T-cell (primary cell): ENCODE data around the gene ALX3. TPM values are rescaled to one million over a fixed set of nuclear protein-coding genes. Genes with fewer than 3 reads are reported as not detected.
A peak's percentile ranks its signal among the peaks of the same experiment; 100 is the strongest.
"Not testable (repeated sequence)": the region's sequence is repeated elsewhere in the genome, so short reads cannot be mapped to it uniquely, and the experiment has no call there.

Source experiments
- ATAC-seq, 4 experiments: fragments of 200-7000 bp in 3 of 4; fragments of 150-1000 bp in 1 of 4; cut with Tn5 transposase; replicated peaks in 1 of 4; 1 replicate in 3 of 4; 2 replicates in 1 of 4; pipeline ENCODE4 v1.10.0; 2021; ENCODE audit warnings: moderate library complexity in 3 of 4, mild to moderate bottlenecking in 2 of 4, moderate number of reproducible peaks in 1 of 4
- CTCF ChIA-PET, 2 donors: fragments of 300-600 bp; sonication (Branson Sonifier 250); formaldehyde crosslinking; loops; one replicate each; lab custom pipeline; 2022; ENCODE audit warnings: antibody characterized with exemption in 2 of 2; lab: Charles Lee
- POLR2A ChIA-PET, 2 donors: fragments of 300-600 bp; sonication (Branson Sonifier 250); formaldehyde crosslinking; loops; one replicate each; lab custom pipeline; 2022; ENCODE audit warnings: antibody characterized with exemption in 2 of 2; lab: Charles Lee
- DNase-seq, 35 experiments: peaks; one replicate each; pipeline versions ENCODE4 v3.0.0 to v3.0.0-alpha.2; 2013 to 2023
- H3K27ac ChIP-seq: one replicate; pipeline ENCODE4 v1.5.1; 2013; ENCODE audit warnings: low read length
- H3K27me3 ChIP-seq, 2 experiments: replicated peaks in 1 of 2; 1 replicate in 1 of 2; 2 replicates in 1 of 2; pipeline versions ENCODE4 v1.6.1 to v1.7.0; 2013; ENCODE audit warnings: low read length in 1 of 2, mixed read lengths in 1 of 2; ENCODE audit not compliant: control insufficient read depth in 2 of 2, insufficient read depth in 2 of 2; ENCODE audit errors: extremely low read depth in 1 of 2
- H3K36me3 ChIP-seq, 2 donors: 1 replicate in 1 of 2; 2 replicates in 1 of 2; pipeline versions ENCODE4 v1.6.1 to v1.7.0; 2013; ENCODE audit warnings: low read length in 1 of 2; ENCODE audit not compliant: control insufficient read depth in 2 of 2, insufficient read depth in 1 of 2; ENCODE audit errors: extremely low read depth in 1 of 2
- H3K4me1 ChIP-seq, 2 experiments: 1 replicate in 1 of 2; 2 replicates in 1 of 2; pipeline versions ENCODE4 v1.6.1 to v1.7.0; 2013; ENCODE audit warnings: low read length in 2 of 2, mixed read lengths in 1 of 2; ENCODE audit not compliant: insufficient read depth in 2 of 2, control insufficient read depth in 1 of 2; ENCODE audit errors: extremely low read depth in 1 of 2
- H3K4me3 ChIP-seq, 2 donors: 1 replicate in 1 of 2; 2 replicates in 1 of 2; pipeline versions ENCODE4 v1.5.1 to v1.7.0; 2013; ENCODE audit warnings: mild to moderate bottlenecking in 2 of 2, low read length in 1 of 2, moderate library complexity in 1 of 2; ENCODE audit not compliant: control insufficient read depth in 1 of 2; ENCODE audit errors: extremely low read depth in 1 of 2
- H3K9me3 ChIP-seq: 2 replicates; pipeline ENCODE4 v1.7.0; 2013
- H3K27ac Mint-ChIP-seq, 2 donors: one replicate each; pipeline ENCODE4 v1.8.0; 2020 to 2021; ENCODE audit warnings: mild to moderate bottlenecking in 2 of 2, mixed read lengths in 2 of 2
- H3K27me3 Mint-ChIP-seq, 2 donors: one replicate each; pipeline ENCODE4 v1.8.0; 2021 to 2022; ENCODE audit warnings: mixed read lengths in 2 of 2
- H3K36me3 Mint-ChIP-seq: one replicate; pipeline ENCODE4 v1.8.0; 2021; ENCODE audit warnings: mixed read lengths
- H3K4me1 Mint-ChIP-seq, 3 donors: one replicate each; pipeline ENCODE4 v1.8.0; 2020 to 2022; ENCODE audit warnings: mixed read lengths in 3 of 3, mild to moderate bottlenecking in 1 of 3
- H3K4me3 Mint-ChIP-seq, 3 donors: one replicate each; pipeline ENCODE4 v1.8.0; 2020 to 2022; ENCODE audit warnings: mild to moderate bottlenecking in 3 of 3, mixed read lengths in 3 of 3, moderate library complexity in 3 of 3
- H3K9me3 Mint-ChIP-seq, 3 donors: one replicate each; pipeline ENCODE4 v1.8.0; 2020 to 2022; ENCODE audit warnings: mixed read lengths in 3 of 3
- WGBS: methylation state at CpG from one replicate; pipeline ENCODE4 v1.1.5; 2013; ENCODE audit warnings: missing lambda C conversion rate; ENCODE audit not compliant: insufficient coverage; 5-methylcytosine and 5-hydroxymethylcytosine counted together
- total RNA-seq, 35 experiments: library from RNA in 6 of 35; stranded (reverse) in 6 of 35; fragments of 120-200 nt in 1 of 35; gene quantifications; one replicate each; pipeline versions ENCODE4 v1.2.1 to v1.2.4 and lab custom pipeline; 2013 to 2026

Gene ALX3
- total RNA-seq, 5 donors from 2014 or later (not counting 1 experiment from before 2014, with no cell fraction given), result not detected

DNA sequence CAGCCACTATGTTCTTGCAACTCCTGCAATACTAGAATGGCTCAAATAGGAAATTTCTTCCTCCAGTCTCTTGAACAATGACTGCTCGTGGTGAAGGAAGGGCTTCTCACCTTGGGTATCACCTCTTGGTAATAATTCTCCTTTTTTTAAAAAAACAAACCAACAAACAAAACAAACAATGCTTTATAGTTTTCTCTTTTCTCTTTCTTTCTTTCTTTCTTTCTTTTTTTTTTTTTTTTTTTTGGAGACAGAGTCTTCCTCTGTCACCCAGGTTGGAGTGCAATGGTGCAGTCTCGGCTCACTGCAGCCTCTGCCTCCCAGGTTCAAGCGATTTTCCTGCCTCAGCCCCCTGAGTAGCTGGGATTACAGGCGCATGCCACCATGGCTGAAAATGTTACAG lies 39.8 kb downstream of the ALX3 start:
- Mint-ChIP-seq H3K4me1 (peaks cover 40 to 51% (median 44%) of the 10 kb centered on the region in 3 donors), H3K27ac (peak overlapping the region; percentile 93 to 98), H3K4me3 (peak overlapping the region; percentile 76 to 88 (median 78))
- POLR2A ChIA-PET, H3K27me3 Mint-ChIP-seq, H3K27me3 ChIP-seq, DNase-seq, H3K36me3 Mint-ChIP-seq, H3K9me3 Mint-ChIP-seq, H3K36me3 ChIP-seq, ATAC-seq, H3K9me3 ChIP-seq: not testable (repeated sequence)
- CTCF ChIA-PET, result interaction anchor here (0.6 to 3.1 kb wide), 9 partner anchors 19 to 288 kb away, joined by 3 to 20 read pairs (median 4); partner anchors contain the start of gene AHCYL1 (in 1 of the 2)
- H3K4me3 ChIP-seq, result peak overlapping the region in 1 of 2 donors; percentile 29
- peaks cover 14 to 37% of the 10 kb centered on the region in 2 experiments for H3K4me1 ChIP-seq
- WGBS, result 93% methylated on average over 3 of the region's 4 CpGs
- peak overlapping the region; percentile 72 for H3K27ac ChIP-seq

- H3K27ac ChIP-seq, result no peak overlapping the region
- H3K36me3 ChIP-seq, result peaks cover 0 to 44% of the 10 kb centered on the region in 2 donors
- no peaks in the 10 kb centered on the region for H3K9me3 Mint-ChIP-seq
- peaks cover 0 to 2% (median 1%) of the 10 kb centered on the region in 3 donors for H3K4me1 Mint-ChIP-seq
- no peaks in the 10 kb centered on the region for H3K9me3 ChIP-seq
- POLR2A ChIA-PET, result interaction anchor here in 1 of 2 donors (0.7 kb wide), 1 partner anchor 564 kb away, joined by 5 read pairs; no protein-coding TSS in a partner anchor
- CTCF ChIA-PET, result no interaction called here
- no peaks in the 10 kb centered on the region for H3K27me3 Mint-ChIP-seq
- H3K4me1 ChIP-seq, result peaks cover 0 to 3% of the 10 kb centered on the region in 2 experiments
- no peaks in the 10 kb centered on the region for H3K27me3 ChIP-seq
- WGBS, result 100% methylated on average over 2 of the region's 4 CpGs
- DNase-seq (no peak), ATAC-seq (no peak)
- no peak overlapping the region for H3K4me3 Mint-ChIP-seq
- H3K4me3 ChIP-seq, result no peak overlapping the region
- no peak overlapping the region for H3K27ac Mint-ChIP-seq
- peaks cover 41% of the 10 kb centered on the region for H3K36me3 Mint-ChIP-seq
Observed at GRCh38 chr1:110024613-110025012, 45.9 kb downstream of the ALX3 start.

- Histone ChIP-seq H3K27ac (no peak overlapping the region), H3K27me3 (no peaks in the 10 kb centered on the region), H3K36me3 (peaks cover 3 to 78% of the 10 kb centered on the region in 2 donors), H3K4me3 (no peak overlapping the region), H3K9me3 (no peaks in the 10 kb centered on the region), H3K4me1 (no peaks in the 10 kb centered on the region)
- DNase-seq (no peak), ATAC-seq (no peak)
- Mint-ChIP-seq H3K4me1 (no peaks in the 10 kb centered on the region), H3K27ac (no peak overlapping the region), H3K36me3 (peaks cover 71% of the 10 kb centered on the region), H3K9me3 (no peaks in the 10 kb centered on the region), H3K4me3 (no peak overlapping the region), H3K27me3 (no peaks in the 10 kb centered on the region)
- ChIA-PET POLR2A (no interaction called here), CTCF (no interaction called here)
- 100% methylated on average over 1 of the region's 3 CpGs for WGBS
Observed at GRCh38 chr1:110021285-110021684, 49.2 kb downstream of the ALX3 start.

DNA sequence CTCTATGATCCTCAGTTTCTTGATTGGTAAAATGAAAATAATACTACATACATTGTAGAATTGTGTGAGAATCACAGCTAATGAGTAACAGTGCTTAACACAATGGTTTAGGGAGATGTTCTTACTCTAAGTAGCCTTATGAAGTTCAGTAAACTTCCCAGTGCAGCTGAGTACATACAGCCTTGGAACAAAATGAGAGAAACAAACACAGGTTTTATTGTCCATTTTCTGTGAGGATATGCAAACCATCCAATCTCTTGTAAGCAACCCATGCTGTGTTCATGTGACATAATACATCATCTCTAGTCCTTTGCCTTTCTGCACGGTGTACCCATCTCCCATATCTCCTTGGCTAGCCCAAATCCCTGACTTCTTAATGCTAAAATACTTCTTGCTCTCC lies 50.7 kb downstream of the ALX3 start:
- Mint-ChIP-seq H3K9me3 (no peaks in the 10 kb centered on the region), H3K4me3 (no peak overlapping the region), H3K4me1 (no peaks in the 10 kb centered on the region), H3K27ac (no peak overlapping the region), H3K27me3 (no peaks in the 10 kb centered on the region), H3K36me3 (peaks cover 81% of the 10 kb centered on the region)
- no peak for ATAC-seq
- Histone ChIP-seq H3K9me3 (no peaks in the 10 kb centered on the region), H3K4me3 (no peak overlapping the region), H3K27me3 (no peaks in the 10 kb centered on the region), H3K4me1 (no peaks in the 10 kb centered on the region), H3K27ac (no peak overlapping the region), H3K36me3 (peaks cover 3 to 90% of the 10 kb centered on the region in 2 donors)
- POLR2A ChIA-PET, result no interaction called here
- 100% methylated on average over 1 of the region's 1 CpG for WGBS
- CTCF ChIA-PET, result interaction anchor here (0.5 to 1.0 kb wide), 3 partner anchors 10 to 520 kb away, joined by 3 to 4 read pairs (median 3); no protein-coding TSS in a partner anchor
- DNase-seq, result no peak

GRCh38 chr1:110018396-110018795 lies 52.1 kb downstream of the ALX3 start:
- Histone ChIP-seq H3K27ac (no peak overlapping the region), H3K27me3 (no peaks in the 10 kb centered on the region), H3K4me3 (no peak overlapping the region), H3K4me1 (no peaks in the 10 kb centered on the region), H3K36me3 (peaks cover 3 to 95% of the 10 kb centered on the region in 2 donors), H3K9me3 (no peaks in the 10 kb centered on the region)
- Mint-ChIP-seq H3K36me3 (peaks cover 79% of the 10 kb centered on the region), H3K4me1 (no peaks in the 10 kb centered on the region), H3K27ac (no peak overlapping the region), H3K9me3 (no peaks in the 10 kb centered on the region), H3K4me3 (no peak overlapping the region), H3K27me3 (no peaks in the 10 kb centered on the region)
- ATAC-seq (no peak), DNase-seq (no peak)
- ChIA-PET POLR2A (no interaction called here), CTCF (interaction anchor here in 1 of 2 donors (0.6 kb wide), 2 partner anchors 27 to 56 kb away, joined by 3 read pairs; no protein-coding TSS in a partner anchor)
- 100% methylated on average over 7 of the region's 9 CpGs for WGBS

DNA sequence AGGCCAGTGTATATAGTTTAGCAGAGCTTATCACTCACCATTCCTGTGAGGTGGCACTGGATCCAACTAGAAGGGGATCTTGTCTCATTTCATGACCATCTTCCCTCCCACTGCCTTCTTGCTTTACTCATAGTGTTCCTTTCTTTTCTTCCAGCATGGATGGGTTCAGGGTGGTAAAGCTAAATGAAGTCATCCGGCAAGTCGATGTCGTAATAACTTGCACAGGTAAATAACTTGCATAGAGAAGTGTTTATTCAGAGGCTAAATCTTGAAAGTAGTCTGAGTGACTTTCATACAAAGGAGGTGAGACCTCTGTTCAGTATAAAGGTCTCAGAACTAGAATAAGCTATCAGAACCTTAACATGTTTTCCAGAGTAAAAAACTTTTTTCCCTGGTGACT lies 52.7 kb downstream of the ALX3 start:
- no peaks in the 10 kb centered on the region for H3K4me1 Mint-ChIP-seq
- ChIA-PET POLR2A (no interaction called here), CTCF (interaction anchor here in 1 of 2 donors (0.8 kb wide), 1 partner anchor 377 kb away, joined by 3 read pairs; no protein-coding TSS in a partner anchor)

More for the DNA sequence above, 52.7 kb downstream of the ALX3 start:
- no peaks in the 10 kb centered on the region for H3K27me3 Mint-ChIP-seq
- H3K4me3 Mint-ChIP-seq, result no peak overlapping the region
- no peak overlapping the region for H3K27ac ChIP-seq
- no peaks in the 10 kb centered on the region for H3K9me3 ChIP-seq
- ATAC-seq, result no peak
- no peak overlapping the region for H3K27ac Mint-ChIP-seq
- H3K27me3 ChIP-seq, result no peaks in the 10 kb centered on the region
- peaks cover 76% of the 10 kb centered on the region for H3K36me3 Mint-ChIP-seq
- 100% methylated on average over 3 of the region's 3 CpGs for WGBS
- H3K36me3 ChIP-seq, result peaks cover 4 to 93% of the 10 kb centered on the region in 2 donors
- no peaks in the 10 kb centered on the region for H3K4me1 ChIP-seq
- no peaks in the 10 kb centered on the region for H3K9me3 Mint-ChIP-seq
- no peak overlapping the region for H3K4me3 ChIP-seq
- no peak for DNase-seq
